ENCODE results near the gene FHOD1.

GRCh38 chr16:67249178-67250044 is 2.1 kb upstream of the FHOD1 start:
- TF ChIP-seq CTCF (conservative IDR thresholded peaks at IDR 0.05; ENCODE audit: low read depth, low read length) (no peak), EZH2 (IDR thresholded peaks at IDR 0.05; ENCODE audit: low read length, unreplicated experiment) (no peak), EZH2phosphoT487 (IDR thresholded peaks at IDR 0.05; ENCODE audit: borderline replicate concordance, low read length) (no peak)
